ENCODE measurements around the gene MCF2. TPM values are rescaled to one million over a fixed set of nuclear protein-coding genes. Genes with fewer than 3 reads are reported as not detected.

The MCF2 gene
- total and polyA plus RNA-seq, 2 donors (not counting 1 experiment from before 2014, with no cell fraction given) = under 0.01 to 0.05 TPM

GRCh38 chrX:139585613-139586012 is 122.4 kb downstream of the MCF2 start:
- Histone ChIP-seq H3K79me2 (ENCODE audit: control insufficient read depth, insufficient read depth, low read length) (no peaks in the 10 kb centered on the region), H3K4me2 (ENCODE audit: extremely low read depth, insufficient read depth, low read length) (no peak overlapping the region), H3K9me3 (ENCODE audit: control insufficient read depth, insufficient read depth, low read depth, low read length) (no peaks in the 10 kb centered on the region), H3K4me1 (ENCODE audit: control insufficient read depth, extremely low read depth, insufficient read depth, low read length) (no peaks in the 10 kb centered on the region), H4K20me1 (ENCODE audit: control insufficient read depth, extremely low read depth, insufficient read depth, low read length) (no peaks in the 10 kb centered on the region), H2AFZ (ENCODE audit: low read length) (no peak overlapping the region), H3K4me3 (replicated peaks in 1 of 4; ENCODE audit: control extremely low read depth in 1 of 4, insufficient read depth in 1 of 4, low read depth in 3 of 4, low read length in 4 of 4) (no peak overlapping the region), H3K27me3 (ENCODE audit: control insufficient read depth, insufficient read depth, low read length) (no peaks in the 10 kb centered on the region), H3K9ac (ENCODE audit: insufficient read depth, low read length) (no peak overlapping the region), H3K27ac (ENCODE audit: insufficient read depth, low read length) (no peak overlapping the region), H3K36me3 (ENCODE audit: control insufficient read depth, insufficient read depth, low read length) (no peaks in the 10 kb centered on the region)
- no peak for DNase-seq (ENCODE audit: low read depth in 2 of 2)
- TF ChIP-seq EZH2 (IDR thresholded peaks at IDR 0.05; ENCODE audit: low read length, missing control alignments) (no peak), CTCF (conservative IDR thresholded peaks at IDR 0.05 in 1 of 2, IDR thresholded peaks at IDR 0.05 in 1 of 2; ENCODE audit: low read depth in 1 of 2, low read length in 2 of 2) (no peak)

GRCh38 chrX:139581068-139581467 is 126.9 kb downstream of the MCF2 start:
- no peak overlapping the region for H3K9ac ChIP-seq (ENCODE audit: insufficient read depth, low read length)
- TF ChIP-seq EZH2 (IDR thresholded peaks at IDR 0.05; ENCODE audit: low read length, missing control alignments) (no peak), CTCF (conservative IDR thresholded peaks at IDR 0.05 in 1 of 2, IDR thresholded peaks at IDR 0.05 in 1 of 2; ENCODE audit: low read depth in 1 of 2, low read length in 2 of 2) (no peak)
- H3K79me2 ChIP-seq (ENCODE audit: control insufficient read depth, insufficient read depth, low read length) = no peaks in the 10 kb centered on the region
- no peak overlapping the region for H3K27ac ChIP-seq (ENCODE audit: insufficient read depth, low read length)
- H3K36me3 ChIP-seq (ENCODE audit: control insufficient read depth, insufficient read depth, low read length) = no peaks in the 10 kb centered on the region
- no peak for DNase-seq (ENCODE audit: low read depth in 2 of 2)
- H3K4me1 ChIP-seq (ENCODE audit: control insufficient read depth, extremely low read depth, insufficient read depth, low read length) = no peaks in the 10 kb centered on the region
- H4K20me1 ChIP-seq (ENCODE audit: control insufficient read depth, extremely low read depth, insufficient read depth, low read length) = no peaks in the 10 kb centered on the region
- no peak overlapping the region for H2AFZ ChIP-seq (ENCODE audit: low read length)
- no peak overlapping the region for H3K4me2 ChIP-seq (ENCODE audit: extremely low read depth, insufficient read depth, low read length)
- H3K27me3 ChIP-seq (ENCODE audit: control insufficient read depth, insufficient read depth, low read length) = no peaks in the 10 kb centered on the region
- H3K9me3 ChIP-seq (ENCODE audit: control insufficient read depth, insufficient read depth, low read depth, low read length) = no peaks in the 10 kb centered on the region
- no peak overlapping the region for H3K4me3 ChIP-seq (replicated peaks in 1 of 4; ENCODE audit: control extremely low read depth in 1 of 4, insufficient read depth in 1 of 4, low read depth in 3 of 4, low read length in 4 of 4)

- no peak for DNase-seq (ENCODE audit: low read depth in 2 of 2)
- H3K36me3 ChIP-seq (ENCODE audit: control insufficient read depth, insufficient read depth, low read length) = no peaks in the 10 kb centered on the region
- H3K4me1 ChIP-seq (ENCODE audit: control insufficient read depth, extremely low read depth, insufficient read depth, low read length) = no peaks in the 10 kb centered on the region
- no peak overlapping the region for H3K4me2 ChIP-seq (ENCODE audit: extremely low read depth, insufficient read depth, low read length)
- H3K27ac ChIP-seq (ENCODE audit: insufficient read depth, low read length) = no peak overlapping the region
- H3K79me2 ChIP-seq (ENCODE audit: control insufficient read depth, insufficient read depth, low read length) = no peaks in the 10 kb centered on the region
- H4K20me1 ChIP-seq (ENCODE audit: control insufficient read depth, extremely low read depth, insufficient read depth, low read length) = no peaks in the 10 kb centered on the region
- H3K9me3 ChIP-seq (ENCODE audit: control insufficient read depth, insufficient read depth, low read depth, low read length) = no peaks in the 10 kb centered on the region
- H2AFZ ChIP-seq (ENCODE audit: low read length) = no peak overlapping the region
- H3K4me3 ChIP-seq (replicated peaks in 1 of 4; ENCODE audit: control extremely low read depth in 1 of 4, insufficient read depth in 1 of 4, low read depth in 3 of 4, low read length in 4 of 4) = no peak overlapping the region
- no peak for TF ChIP-seq CTCF (conservative IDR thresholded peaks at IDR 0.05 in 1 of 2, IDR thresholded peaks at IDR 0.05 in 1 of 2; ENCODE audit: low read depth in 1 of 2, low read length in 2 of 2)
- H3K27me3 ChIP-seq (ENCODE audit: control insufficient read depth, insufficient read depth, low read length) = no peaks in the 10 kb centered on the region
- no peak overlapping the region for H3K9ac ChIP-seq (ENCODE audit: insufficient read depth, low read length)
Measured at GRCh38 chrX:139566981-139567380, 141.0 kb downstream of the MCF2 start.
